Adrenal gland (tissue), 5 donors: ENCODE data around the gene UCN2.

Experiments used
- POLR2A ChIP-seq, 2 donors: fragments of 450-650 bp; IDR thresholded peaks; one replicate each; pipeline ENCODE4 v1.6.1; 2017; ENCODE audit warnings: antibody characterized with exemption in 2 of 2, mild to moderate bottlenecking in 2 of 2, moderate library complexity in 1 of 2
- TF ChIP-seq, protein P1 (sequence below), 6 experiments: fragments of 450-650 bp in 4 of 6; fragments of 200-600 bp in 2 of 6; sonication (generic) in 1 of 6; IDR thresholded peaks; 1 replicate in 5 of 6; 2 replicates in 1 of 6; pipeline versions ENCODE4 v1.5.1 to v1.8.0; 2016 to 2021; ENCODE audit warnings: antibody characterized with exemption in 6 of 6, mild to moderate bottlenecking in 2 of 6, moderate library complexity in 1 of 6
- donor health status: DM: no; HTN: no; CAD: no.

- TF ChIP-seq, protein P1, sequence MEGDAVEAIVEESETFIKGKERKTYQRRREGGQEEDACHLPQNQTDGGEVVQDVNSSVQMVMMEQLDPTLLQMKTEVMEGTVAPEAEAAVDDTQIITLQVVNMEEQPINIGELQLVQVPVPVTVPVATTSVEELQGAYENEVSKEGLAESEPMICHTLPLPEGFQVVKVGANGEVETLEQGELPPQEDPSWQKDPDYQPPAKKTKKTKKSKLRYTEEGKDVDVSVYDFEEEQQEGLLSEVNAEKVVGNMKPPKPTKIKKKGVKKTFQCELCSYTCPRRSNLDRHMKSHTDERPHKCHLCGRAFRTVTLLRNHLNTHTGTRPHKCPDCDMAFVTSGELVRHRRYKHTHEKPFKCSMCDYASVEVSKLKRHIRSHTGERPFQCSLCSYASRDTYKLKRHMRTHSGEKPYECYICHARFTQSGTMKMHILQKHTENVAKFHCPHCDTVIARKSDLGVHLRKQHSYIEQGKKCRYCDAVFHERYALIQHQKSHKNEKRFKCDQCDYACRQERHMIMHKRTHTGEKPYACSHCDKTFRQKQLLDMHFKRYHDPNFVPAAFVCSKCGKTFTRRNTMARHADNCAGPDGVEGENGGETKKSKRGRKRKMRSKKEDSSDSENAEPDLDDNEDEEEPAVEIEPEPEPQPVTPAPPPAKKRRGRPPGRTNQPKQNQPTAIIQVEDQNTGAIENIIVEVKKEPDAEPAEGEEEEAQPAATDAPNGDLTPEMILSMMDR (IDR thresholded peaks at IDR 0.05) = no peak
- no peak for TF ChIP-seq POLR2A (IDR thresholded peaks at IDR 0.05)
These were observed 35.5 kb upstream of the UCN2 start for GRCh38 chr3:48599077-48599501.
